OCI-LY3 (cell line): ENCODE measurements around the gene NUP98.

ENCODE experiments used
- CTCF ChIP-seq: fragments of 200-600, 300-600 bp; sonication (generic); IDR thresholded peaks from 2 replicates; pipeline ENCODE4 v1.5.1; 2014; ENCODE audit warnings: antibody characterized with exemption, low read length, low read depth
- EZH2phosphoT487 ChIP-seq: fragments of 200-600 bp; shearing (Covaris generic); IDR thresholded peaks from 2 replicates; pipeline ENCODE4 v1.6.1; 2018; ENCODE audit warnings: antibody characterized with exemption, mixed run types, low read depth

- no peak for TF ChIP-seq CTCF
- TF ChIP-seq EZH2phosphoT487: no peak
These were observed 151.8 kb downstream of the NUP98 start for GRCh38 chr11:3645552-3645951.
